ENCODE data around the gene DDX24. TPM values are rescaled to one million over a fixed set of nuclear protein-coding genes. Genes with fewer than 3 reads are reported as not detected.
A peak's percentile ranks its signal among the peaks of the same experiment; 100 is the strongest.

Gene DDX24
- total RNA-seq, 1 experiment from 2014 or later: 217 TPM

DNA sequence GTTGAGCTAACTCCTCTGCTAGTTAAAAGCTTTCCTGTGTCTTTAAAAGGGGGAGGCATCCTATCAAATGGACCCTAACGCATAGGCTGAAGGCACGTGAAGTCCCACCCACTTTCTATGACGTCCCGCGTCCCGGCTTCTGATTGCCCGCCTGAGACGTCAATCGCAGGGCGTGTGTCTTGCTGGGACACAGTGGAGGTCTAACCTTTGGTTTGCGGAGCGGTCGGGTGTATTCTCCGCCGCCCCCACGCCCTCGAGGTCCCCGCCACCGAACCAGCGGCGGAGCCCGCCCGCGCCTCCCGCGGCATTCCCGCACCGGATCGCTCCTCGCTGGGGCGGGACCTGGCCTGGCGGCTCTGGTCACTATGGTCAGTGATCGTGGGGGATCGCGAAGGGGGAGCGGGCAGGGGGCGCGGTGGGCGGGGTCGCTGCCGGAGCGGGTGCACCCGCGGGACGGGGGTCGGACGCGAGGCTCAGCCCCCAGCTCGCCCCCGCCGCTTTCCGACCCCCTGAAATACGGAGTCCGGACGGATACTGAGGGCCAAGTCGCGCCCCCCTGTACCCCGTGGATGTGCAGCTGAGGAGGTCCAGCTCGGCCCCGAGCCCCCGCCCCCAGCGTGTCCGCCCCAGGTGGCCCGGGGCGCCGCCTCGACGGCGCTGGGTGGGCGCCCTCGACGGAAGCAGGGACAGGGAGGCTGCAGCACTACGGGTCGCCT is 54.7 kb downstream of the DDX24 start, which contains the start of gene OTUB2:
Gene OTUB2 (plus strand): TSS at position 168 of the 716 bp plus-strand sequence. CDS start 198 bp downstream, at position 366.
- Histone ChIP-seq H4K20me1 (ENCODE audit: insufficient read depth, low read depth, low read length) (no peaks in the 10 kb centered on the region), H3K36me3 (ENCODE audit: insufficient read depth, low read length) (no peaks in the 10 kb centered on the region), H3K27me3 (ENCODE audit: low read length) (no peaks in the 10 kb centered on the region), H3K4me1 (ENCODE audit: low read length) (no peaks in the 10 kb centered on the region), H3K9me2 (replicated peaks; ENCODE audit: insufficient read depth, low read length) (no peaks in the 10 kb centered on the region), H3K9me3 (ENCODE audit: low read length) (no peaks in the 10 kb centered on the region), H3K27ac (ENCODE audit: low read length) (no peak within 1 kb of the TSS), H3K79me2 (ENCODE audit: low read length) (no peaks in the 10 kb centered on the region), H3K9ac (ENCODE audit: low read length) (no peak within 1 kb of the TSS), H3K4me2 (ENCODE audit: low read depth, low read length, poor library complexity, severe bottlenecking) (no peak within 1 kb of the TSS), H2AFZ (ENCODE audit: low read length) (no peak within 1 kb of the TSS), H3K4me3 (ENCODE audit: low read length) (no peak within 1 kb of the TSS)
- DNase-seq: peak; percentile 97

DNA sequence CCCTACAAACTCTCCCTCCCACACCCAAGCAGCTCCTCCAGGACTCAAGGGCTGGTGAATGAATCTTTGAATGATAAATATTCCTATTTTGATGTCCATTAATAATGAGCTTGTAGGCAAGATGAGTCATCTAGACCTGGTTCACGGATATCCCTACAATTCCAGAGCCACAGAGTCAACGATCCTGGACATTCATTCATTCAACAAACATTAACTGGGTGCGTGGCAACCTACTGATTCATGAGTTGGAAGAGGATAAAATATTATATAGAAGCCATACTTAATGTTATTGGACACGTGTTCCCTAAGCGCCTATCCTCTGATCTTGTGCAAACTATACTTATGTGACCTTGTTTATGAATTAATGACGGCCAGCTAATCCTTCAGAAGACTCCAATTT is 55.3 kb downstream of the DDX24 start:
- H4K20me1 ChIP-seq (ENCODE audit: insufficient read depth, low read depth, low read length): no peaks in the 10 kb centered on the region
- H3K9me2 ChIP-seq (replicated peaks; ENCODE audit: insufficient read depth, low read length): no peaks in the 10 kb centered on the region
- no peak overlapping the region for H3K4me2 ChIP-seq (ENCODE audit: low read depth, low read length, poor library complexity, severe bottlenecking)
- H3K79me2 ChIP-seq (ENCODE audit: low read length): no peaks in the 10 kb centered on the region
- no peak for DNase-seq
- no peaks in the 10 kb centered on the region for H3K27me3 ChIP-seq (ENCODE audit: low read length)
- H2AFZ ChIP-seq (ENCODE audit: low read length): no peak overlapping the region
- no peak overlapping the region for H3K4me3 ChIP-seq (ENCODE audit: low read length)
- H3K36me3 ChIP-seq (ENCODE audit: insufficient read depth, low read length): no peaks in the 10 kb centered on the region
- H3K27ac ChIP-seq (ENCODE audit: low read length): no peak overlapping the region
- no peak overlapping the region for H3K9ac ChIP-seq (ENCODE audit: low read length)
- no peaks in the 10 kb centered on the region for H3K4me1 ChIP-seq (ENCODE audit: low read length)
- H3K9me3 ChIP-seq (ENCODE audit: low read length): no peaks in the 10 kb centered on the region

DNA sequence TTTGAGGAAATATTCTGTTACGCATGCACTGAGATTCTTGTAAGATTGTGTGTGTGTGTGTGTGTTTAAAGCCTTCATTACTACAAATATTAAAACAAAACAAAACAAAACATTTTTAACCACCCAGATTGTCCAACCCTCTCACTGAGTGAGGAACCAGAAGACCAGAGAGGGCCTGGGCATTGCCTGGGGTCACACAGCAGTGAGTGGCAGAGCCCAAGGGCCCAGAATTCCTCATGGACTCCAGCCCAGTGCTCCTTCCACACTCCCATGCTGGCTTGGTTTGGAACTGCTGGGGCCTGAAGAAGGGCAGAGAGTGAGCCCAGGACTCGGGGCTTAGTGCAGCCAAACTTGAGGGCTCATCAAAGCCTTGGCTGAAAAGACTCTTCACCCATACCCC is 56.5 kb downstream of the DDX24 start:
- Histone ChIP-seq H3K27me3 (ENCODE audit: low read length) (no peaks in the 10 kb centered on the region), H3K4me2 (ENCODE audit: low read depth, low read length, poor library complexity, severe bottlenecking) (no peak overlapping the region), H3K9me3 (ENCODE audit: low read length) (no peaks in the 10 kb centered on the region), H3K36me3 (ENCODE audit: insufficient read depth, low read length) (no peaks in the 10 kb centered on the region), H3K9ac (ENCODE audit: low read length) (no peak overlapping the region), H3K4me3 (ENCODE audit: low read length) (no peak overlapping the region), H2AFZ (ENCODE audit: low read length) (no peak overlapping the region), H3K27ac (ENCODE audit: low read length) (no peak overlapping the region), H3K79me2 (ENCODE audit: low read length) (no peaks in the 10 kb centered on the region), H3K9me2 (replicated peaks; ENCODE audit: insufficient read depth, low read length) (no peaks in the 10 kb centered on the region), H4K20me1 (ENCODE audit: insufficient read depth, low read depth, low read length) (no peaks in the 10 kb centered on the region), H3K4me1 (ENCODE audit: low read length) (no peaks in the 10 kb centered on the region)
- no peak for DNase-seq

DNA sequence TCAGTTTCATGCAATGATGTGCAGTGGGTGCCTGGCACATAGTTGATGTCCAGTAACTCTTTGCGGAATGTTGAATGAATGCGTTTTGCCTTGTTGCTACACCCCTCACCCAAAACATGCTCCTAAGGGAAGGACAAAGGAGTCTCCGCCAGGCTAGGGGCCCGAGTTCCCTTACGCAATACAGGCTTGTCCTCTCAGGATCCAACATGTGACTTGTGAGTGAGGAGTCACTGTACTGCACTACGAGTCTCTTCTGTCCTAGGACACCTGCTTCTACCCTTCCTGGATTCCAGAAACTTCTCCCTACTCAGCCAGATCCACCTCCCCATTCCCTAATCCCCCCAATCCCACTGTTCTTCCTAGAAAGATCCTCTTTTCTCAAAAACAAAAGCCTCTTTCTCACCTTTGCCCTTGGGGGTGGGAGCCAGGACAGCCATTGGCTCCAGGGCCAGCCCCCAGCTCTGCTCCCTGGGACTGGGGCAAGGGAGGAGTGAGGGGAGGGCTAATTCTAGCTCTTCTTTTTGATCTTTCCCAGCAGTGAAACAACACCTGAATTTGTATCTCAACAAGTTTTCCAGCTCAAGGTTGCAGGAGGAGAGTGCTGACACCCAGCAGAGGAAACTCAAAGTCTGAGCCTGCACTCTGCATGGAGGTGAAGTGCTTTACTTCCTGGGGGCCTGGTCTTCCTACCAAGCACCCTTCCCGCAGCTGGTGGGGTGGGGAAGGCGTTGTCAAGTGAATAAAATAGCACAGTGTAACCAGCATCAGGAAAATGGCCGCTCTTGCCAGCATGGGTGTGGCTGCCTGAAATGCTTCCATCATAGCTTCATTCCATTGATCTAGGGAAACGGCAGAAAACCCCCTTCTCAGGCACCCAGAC is 58.2 kb downstream of the DDX24 start:
- Histone ChIP-seq H3K4me2 (ENCODE audit: low read depth, low read length, poor library complexity, severe bottlenecking) (no peak overlapping the region), H3K4me3 (ENCODE audit: low read length) (no peak overlapping the region), H3K9ac (ENCODE audit: low read length) (no peak overlapping the region), H3K9me3 (ENCODE audit: low read length) (no peaks in the 10 kb centered on the region), H3K27me3 (ENCODE audit: low read length) (no peaks in the 10 kb centered on the region), H3K27ac (ENCODE audit: low read length) (no peak overlapping the region), H2AFZ (ENCODE audit: low read length) (no peak overlapping the region), H3K9me2 (replicated peaks; ENCODE audit: insufficient read depth, low read length) (no peaks in the 10 kb centered on the region), H3K4me1 (ENCODE audit: low read length) (no peaks in the 10 kb centered on the region), H3K79me2 (ENCODE audit: low read length) (no peaks in the 10 kb centered on the region), H4K20me1 (ENCODE audit: insufficient read depth, low read depth, low read length) (no peaks in the 10 kb centered on the region), H3K36me3 (ENCODE audit: insufficient read depth, low read length) (no peaks in the 10 kb centered on the region)
- no peak for DNase-seq

DNA sequence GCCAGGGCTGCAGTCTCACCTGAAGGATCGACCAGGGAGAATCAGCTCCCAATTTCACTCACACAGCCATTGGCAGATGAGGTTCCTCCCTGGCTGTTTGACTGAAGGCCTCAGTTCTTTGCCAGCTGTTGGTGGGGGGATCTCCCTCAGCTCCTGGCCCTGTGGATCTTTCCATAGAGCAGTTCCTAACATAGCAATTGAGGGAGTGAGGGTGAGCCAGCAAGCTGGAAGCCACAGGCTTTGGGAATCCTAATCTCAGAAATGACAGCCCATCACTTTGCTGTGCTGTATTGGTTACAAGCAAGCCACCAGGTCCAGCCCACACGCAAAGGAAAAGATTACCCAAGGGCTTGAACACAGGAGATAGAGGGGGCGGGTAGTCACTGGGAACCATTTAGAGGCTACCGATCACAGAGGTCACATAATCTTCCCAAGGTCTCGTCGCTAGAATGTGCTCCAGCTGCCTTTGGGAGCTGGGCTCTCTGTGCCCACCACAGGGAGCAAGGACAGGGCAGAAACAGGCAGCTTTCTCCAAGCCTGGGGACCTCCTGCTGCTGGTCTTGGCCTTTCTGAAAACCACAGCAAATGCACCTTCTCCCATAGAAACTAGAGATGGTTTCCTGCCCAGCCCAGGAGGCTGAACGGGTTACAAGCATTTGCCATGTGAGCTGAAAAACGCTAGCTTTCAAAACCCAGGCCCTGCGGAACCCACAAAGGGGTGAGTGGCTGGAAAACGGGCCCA is 59.4 kb downstream of the DDX24 start:
- Histone ChIP-seq H3K4me3 (ENCODE audit: low read length) (no peak overlapping the region), H3K36me3 (ENCODE audit: insufficient read depth, low read length) (no peaks in the 10 kb centered on the region), H3K9me2 (replicated peaks; ENCODE audit: insufficient read depth, low read length) (no peaks in the 10 kb centered on the region), H3K27me3 (ENCODE audit: low read length) (no peaks in the 10 kb centered on the region), H3K79me2 (ENCODE audit: low read length) (no peaks in the 10 kb centered on the region), H3K27ac (ENCODE audit: low read length) (no peak overlapping the region), H3K4me1 (ENCODE audit: low read length) (no peaks in the 10 kb centered on the region), H2AFZ (ENCODE audit: low read length) (no peak overlapping the region), H4K20me1 (ENCODE audit: insufficient read depth, low read depth, low read length) (no peaks in the 10 kb centered on the region), H3K9ac (ENCODE audit: low read length) (no peak overlapping the region), H3K4me2 (ENCODE audit: low read depth, low read length, poor library complexity, severe bottlenecking) (no peak overlapping the region), H3K9me3 (ENCODE audit: low read length) (no peaks in the 10 kb centered on the region)
- DNase-seq: no peak

DNA sequence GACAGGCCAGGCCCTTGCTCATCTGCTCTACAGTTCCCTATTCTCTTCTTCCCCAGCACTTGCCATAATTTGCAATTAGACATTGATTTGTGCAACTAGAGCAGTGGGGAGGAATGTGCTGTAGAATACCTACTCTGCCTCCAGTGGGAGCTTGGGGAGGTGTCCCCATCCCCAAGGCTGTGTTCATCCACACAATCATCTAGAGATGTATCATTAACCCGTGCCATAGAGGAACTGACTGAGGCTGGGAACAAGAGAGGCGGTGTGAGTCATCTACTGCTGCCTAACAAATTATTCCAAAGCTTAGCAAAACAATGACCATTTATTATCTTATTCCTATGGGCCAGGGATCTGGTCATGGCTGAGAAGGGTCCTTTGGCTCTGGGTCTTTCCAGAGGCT is 60.0 kb downstream of the DDX24 start:
- no peak overlapping the region for H3K4me2 ChIP-seq (ENCODE audit: low read depth, low read length, poor library complexity, severe bottlenecking)
- H3K79me2 ChIP-seq (ENCODE audit: low read length): no peaks in the 10 kb centered on the region
- H4K20me1 ChIP-seq (ENCODE audit: insufficient read depth, low read depth, low read length): no peaks in the 10 kb centered on the region
- no peaks in the 10 kb centered on the region for H3K4me1 ChIP-seq (ENCODE audit: low read length)
- H3K9ac ChIP-seq (ENCODE audit: low read length): no peak overlapping the region
- no peaks in the 10 kb centered on the region for H3K9me3 ChIP-seq (ENCODE audit: low read length)
- no peak for DNase-seq
- H3K9me2 ChIP-seq (replicated peaks; ENCODE audit: insufficient read depth, low read length): no peaks in the 10 kb centered on the region
- H3K36me3 ChIP-seq (ENCODE audit: insufficient read depth, low read length): no peaks in the 10 kb centered on the region
- no peak overlapping the region for H3K27ac ChIP-seq (ENCODE audit: low read length)
- H3K4me3 ChIP-seq (ENCODE audit: low read length): no peak overlapping the region
- H3K27me3 ChIP-seq (ENCODE audit: low read length): no peaks in the 10 kb centered on the region
- no peak overlapping the region for H2AFZ ChIP-seq (ENCODE audit: low read length)

DNA sequence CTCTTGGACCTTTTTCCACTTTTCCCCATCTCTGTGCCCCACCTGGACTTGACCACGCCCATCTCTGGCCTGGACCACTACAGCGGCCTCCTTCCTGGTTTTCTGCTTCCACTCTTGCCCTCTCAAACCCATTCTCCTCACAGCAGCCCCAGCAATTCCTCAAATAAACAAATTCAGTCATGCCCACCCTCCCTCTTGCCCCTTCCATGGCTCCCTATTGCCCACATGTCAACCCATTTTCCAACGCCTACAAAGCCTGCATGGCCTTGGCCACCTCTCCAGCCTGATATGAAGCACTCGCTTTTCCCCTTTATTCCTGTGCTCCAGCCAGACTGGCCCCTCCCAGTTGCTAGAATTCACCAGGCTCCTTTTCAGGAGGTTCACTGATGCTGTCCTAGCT is 60.7 kb downstream of the DDX24 start:
- no peaks in the 10 kb centered on the region for H3K9me2 ChIP-seq (replicated peaks; ENCODE audit: insufficient read depth, low read length)
- H3K9me3 ChIP-seq (ENCODE audit: low read length): no peaks in the 10 kb centered on the region

DNA sequence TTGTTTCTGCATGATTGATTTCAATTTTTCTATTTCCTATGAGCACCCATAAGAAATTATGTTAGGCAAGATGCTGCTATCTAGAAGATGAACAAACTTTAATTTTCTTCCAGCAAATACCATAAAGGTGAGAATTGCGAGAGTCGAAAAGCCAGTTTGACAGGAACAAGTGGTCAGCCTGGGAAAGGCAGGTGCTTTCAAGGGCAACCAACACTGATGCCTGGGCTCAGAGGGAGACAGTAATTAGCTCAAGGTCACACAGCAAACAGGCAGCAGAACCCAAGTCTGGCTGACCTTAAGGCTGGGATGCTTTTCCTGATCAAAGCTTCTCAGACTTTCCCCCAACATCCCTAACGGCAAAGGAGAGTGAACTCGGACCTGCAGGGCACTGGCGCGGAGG is 61.7 kb downstream of the DDX24 start:
- DNase-seq: no peak
- H3K36me3 ChIP-seq (ENCODE audit: insufficient read depth, low read length): no peaks in the 10 kb centered on the region
- no peak overlapping the region for H3K27ac ChIP-seq (ENCODE audit: low read length)
- H3K9me2 ChIP-seq (replicated peaks; ENCODE audit: insufficient read depth, low read length): no peaks in the 10 kb centered on the region
- H3K4me3 ChIP-seq (ENCODE audit: low read length): no peak overlapping the region
- no peaks in the 10 kb centered on the region for H3K27me3 ChIP-seq (ENCODE audit: low read length)
- no peaks in the 10 kb centered on the region for H4K20me1 ChIP-seq (ENCODE audit: insufficient read depth, low read depth, low read length)
- no peak overlapping the region for H3K4me2 ChIP-seq (ENCODE audit: low read depth, low read length, poor library complexity, severe bottlenecking)
- H3K4me1 ChIP-seq (ENCODE audit: low read length): no peaks in the 10 kb centered on the region
- no peak overlapping the region for H2AFZ ChIP-seq (ENCODE audit: low read length)
- no peaks in the 10 kb centered on the region for H3K9me3 ChIP-seq (ENCODE audit: low read length)
- H3K9ac ChIP-seq (ENCODE audit: low read length): no peak overlapping the region
- H3K79me2 ChIP-seq (ENCODE audit: low read length): no peaks in the 10 kb centered on the region

More for the DNA sequence above, 60.7 kb downstream of the DDX24 start:
- Histone ChIP-seq H3K27me3 (ENCODE audit: low read length) (no peaks in the 10 kb centered on the region), H3K27ac (ENCODE audit: low read length) (no peak overlapping the region), H3K4me1 (ENCODE audit: low read length) (no peaks in the 10 kb centered on the region), H3K4me3 (ENCODE audit: low read length) (no peak overlapping the region), H3K79me2 (ENCODE audit: low read length) (no peaks in the 10 kb centered on the region), H3K36me3 (ENCODE audit: insufficient read depth, low read length) (no peaks in the 10 kb centered on the region), H3K9ac (ENCODE audit: low read length) (no peak overlapping the region), H2AFZ (ENCODE audit: low read length) (no peak overlapping the region), H3K4me2 (ENCODE audit: low read depth, low read length, poor library complexity, severe bottlenecking) (no peak overlapping the region), H4K20me1 (ENCODE audit: insufficient read depth, low read depth, low read length) (no peaks in the 10 kb centered on the region)
- no peak for DNase-seq

All from Karpas-422 (cell line).